Motor neuron (in vitro differentiated cells): ENCODE measurements around the gene SH3BP5. TPM values are rescaled to one million over a fixed set of nuclear protein-coding genes. Genes with fewer than 3 reads are reported as not detected.

Source experiments
- ATAC-seq, 8 experiments: fragments of 200-7000 bp; cut with Tn5 transposase; replicated peaks in 6 of 8; 2 replicates each; pipeline ENCODE4 v1.8.0; 2021; ENCODE audit warnings: mild to moderate bottlenecking in 8 of 8, moderate library complexity in 8 of 8
- H3K27ac ChIP-seq, 2 donors: fragments of 250-450 bp; sonication (Bioruptor Pico); 2 replicates each; pipeline ENCODE4 v1.9.0; 2021; ENCODE audit warnings: antibody characterized with exemption in 2 of 2, mild to moderate bottlenecking in 2 of 2, moderate library complexity in 1 of 2
- H3K4me1 ChIP-seq, 2 donors: fragments of 250-450 bp; sonication (Bioruptor Pico); replicated peaks in 1 of 2; 2 replicates each; pipeline ENCODE4 v1.6.1; 2021; ENCODE audit warnings: antibody characterized with exemption in 2 of 2, mild to moderate bottlenecking in 2 of 2, moderate library complexity in 1 of 2
- H3K4me3 ChIP-seq, 5 donors: fragments of 250-450 bp; sonication (Bioruptor Pico); 2 replicates each; pipeline ENCODE4 v1.9.0; 2021; ENCODE audit warnings: antibody characterized with exemption in 5 of 5, mild to moderate bottlenecking in 5 of 5, moderate library complexity in 4 of 5
- WGBS, 10 experiments: fragments of 450-650 bp; shearing (Covaris generic); methylation state at CpG; one replicate each; pipeline ENCODE4 v1.0.0; 2022; 5-methylcytosine and 5-hydroxymethylcytosine counted together
- in situ Hi-C, 9 experiments: fragments of 400-800 bp; cut with MboI; loops; one replicate each; pipeline ENCODE4 v1.15.0; 2021; ENCODE audit warnings: low sequenced_read_pairs in 9 of 9, low pct_unique_long_range_greater_than_20kb in 2 of 9; ENCODE audit not compliant: unreplicated experiment in 9 of 9
- total RNA-seq, 8 experiments: library from RNA; unstranded; fragments of 300-600 nt; gene quantifications; 2 replicates each; pipeline versions ENCODE4 v1.2.3 to v1.2.4, GENCODE V29; 2022

SH3BP5 gene
- total RNA-seq, 8 experiments from 2014 or later: 14.3 to 140 (median 38.9) TPM

DNA sequence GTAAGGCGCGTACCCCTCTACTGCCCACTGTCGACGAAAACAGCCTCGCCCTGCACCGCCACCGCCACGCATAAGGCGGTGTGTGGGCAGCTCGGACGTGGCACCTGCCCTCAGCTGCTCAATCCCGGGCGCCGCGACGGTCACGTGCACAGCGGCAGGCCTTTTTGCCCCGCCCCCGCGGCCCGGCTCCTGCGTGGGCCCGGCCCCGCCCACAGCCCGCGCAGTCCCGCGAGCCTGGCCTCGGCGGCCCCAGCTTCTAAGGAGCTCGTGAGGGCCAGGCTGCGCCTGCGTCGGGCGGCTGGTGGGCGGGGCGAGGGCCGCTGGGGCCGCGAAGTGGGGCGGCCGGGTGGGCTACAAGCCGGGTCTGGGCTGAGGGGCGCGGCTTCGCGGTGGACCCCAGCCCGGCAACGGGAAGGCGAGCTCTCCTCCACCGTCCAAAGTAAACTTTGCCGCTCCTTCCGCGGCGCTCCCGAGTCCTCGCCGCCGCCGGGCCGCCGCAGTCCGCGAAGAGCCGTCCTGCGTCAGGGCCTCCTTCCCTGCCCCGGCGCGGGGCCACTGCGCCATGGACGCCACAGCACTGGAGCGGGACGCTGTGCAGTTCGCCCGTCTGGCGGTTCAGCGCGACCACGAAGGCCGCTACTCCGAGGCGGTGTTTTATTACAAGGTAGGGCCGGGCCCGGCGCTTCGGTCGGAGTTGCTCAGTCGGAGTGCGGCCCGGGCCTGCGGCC lies 126.3 kb downstream of the SH3BP5 start, which contains the start of gene CAPN7:
CAPN7 (plus strand) TSS at position 313 of the 728 bp plus-strand sequence; CDS start at position 563, 250 bp downstream.
- peaks cover 5 to 7% of the 10 kb centered on the region in 2 donors for H3K4me1 ChIP-seq
- peak; percentile 88 to 94 (median 92) for ATAC-seq
- peak within 1 kb of the TSS; percentile 88 to 94 for H3K27ac ChIP-seq
- 0 to 2% (median 0%) methylated on average over 1 to 7 of the region's 92 CpGs; no CpG with 5 or more reads in 7 of the 10 experiments for WGBS, 10 experiments
- H3K4me3 ChIP-seq: peak within 1 kb of the TSS; percentile 75 to 91 (median 80)
- in situ Hi-C loops: loop anchor here in 4 of 9 experiments (25.0 kb wide), 2 partner anchors 94 to 381 kb away; no protein-coding TSS in a partner anchor

DNA sequence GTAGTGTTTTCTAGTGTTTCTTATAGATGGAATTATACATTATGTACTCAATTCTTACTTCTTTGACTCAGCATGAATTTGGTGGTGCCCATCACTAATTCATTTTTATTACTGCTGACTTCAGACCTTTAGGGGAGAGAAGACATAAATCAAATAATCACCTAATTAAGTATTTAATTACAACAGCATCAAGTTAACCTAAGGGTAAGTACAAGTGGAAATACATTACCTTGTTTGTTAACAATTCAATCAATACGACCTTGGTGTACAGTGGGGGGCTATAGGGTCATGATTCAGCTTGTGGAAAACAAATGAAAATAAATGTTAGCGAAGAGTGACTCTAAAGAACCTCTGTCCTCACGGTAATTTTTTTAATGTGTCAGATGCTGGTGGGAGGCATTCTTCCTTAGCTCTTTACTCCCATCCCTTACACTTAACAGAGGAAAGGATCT lies 126.9 kb downstream of the SH3BP5 start:
- ATAC-seq: no peak
- Histone ChIP-seq H3K27ac (peak overlapping the region; percentile 57 to 94), H3K4me1 (peaks cover 5 to 7% of the 10 kb centered on the region in 2 donors), H3K4me3 (peak overlapping the region; percentile 75 to 91 (median 80))
- WGBS, 10 experiments: 0 to 20% (median 5%) methylated on average over 1 to 3 of the region's 3 CpGs; no CpG with 5 or more reads in 2 of the 10 experiments
- in situ Hi-C loops: loop anchor here in 4 of 9 experiments (25.0 kb wide), 2 partner anchors 93 to 382 kb away; no protein-coding TSS in a partner anchor

Other genes with a start within 250 kb of the SH3BP5 start
- gene RBSN, start 233.4 kb downstream of the SH3BP5 start, total RNA-seq: 10 to 100 TPM; 13.6 to 32.3 (median 26.4) TPM
- 10 to 100 TPM; 23.4 to 44.3 (median 32.6) TPM for gene CAPN7, start 126.3 kb downstream of the SH3BP5 start, total RNA-seq
- 10 to 100 TPM; 25.0 to 41.6 (median 25.5) TPM for gene METTL6, start 95.0 kb upstream of the SH3BP5 start, total RNA-seq
- 10 to 100 TPM; 16.8 to 34.4 (median 26.7) TPM for gene EAF1, start 95.0 kb upstream of the SH3BP5 start, total RNA-seq
- 10 to 100 TPM in 1 of 8 experiments, 1 to 10 TPM in 7; 1.7 to 10.1 (median 3.1) TPM for gene COLQ, start 189.1 kb upstream of the SH3BP5 start, total RNA-seq